Fibroblast of mammary gland (primary cell): ENCODE results near the gene CLEC10A.
"Not testable (repeated sequence)": the region's sequence is repeated elsewhere in the genome, so short reads cannot be mapped to it uniquely, and the experiment has no call there.

Experiments
- DNase-seq: peaks from one replicate; pipeline ENCODE4 v3.0.0-alpha.2; 2010; ENCODE audit warnings: low read depth
- H3K4me3 ChIP-seq: 2 replicates; pipeline ENCODE4 v1.5.1; 2011; ENCODE audit warnings: low read depth, mild to moderate bottlenecking, low read length, moderate library complexity; ENCODE audit not compliant: control insufficient read depth
- TF ChIP-seq, protein P1 (sequence below): conservative IDR thresholded peaks from 2 replicates; pipeline ENCODE4 v1.5.1; 2011; ENCODE audit warnings: low read depth, low read length, inconsistent platforms; ENCODE audit not compliant: control insufficient read depth, insufficient read depth

The CLEC10A gene

GRCh38 chr17:7064261-7064660 lies 15.8 kb downstream of the CLEC10A start:
- no peak overlapping the region for H3K4me3 ChIP-seq

DNA sequence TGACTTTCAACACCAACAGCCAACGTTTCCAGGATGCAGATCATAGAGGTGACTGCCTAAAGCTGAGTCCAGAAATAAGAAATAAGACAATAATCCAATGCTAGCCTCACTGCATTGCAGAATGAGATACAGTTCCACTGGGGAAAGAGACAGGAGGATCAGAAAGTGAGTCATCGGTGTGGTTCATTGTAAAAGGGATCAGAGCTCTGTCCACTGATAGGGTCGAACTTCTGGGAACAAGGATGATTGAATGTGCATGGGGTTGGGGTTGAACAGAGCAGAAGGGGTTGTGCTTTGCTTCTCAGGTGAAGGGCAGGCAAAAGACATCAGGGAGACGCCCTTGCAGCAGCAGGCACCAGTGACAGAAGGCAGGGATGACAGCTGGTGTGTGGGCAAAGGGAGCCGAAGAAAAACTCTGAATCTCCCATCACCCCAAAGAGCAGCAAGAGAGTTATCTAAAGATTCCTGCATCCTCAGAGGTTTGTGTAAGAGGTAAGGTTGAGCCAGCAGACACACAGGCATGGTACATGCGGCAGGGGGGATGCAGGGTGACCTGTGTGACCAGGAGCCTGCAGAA lies 16.4 kb downstream of the CLEC10A start:
- DNase-seq = peak; percentile 38
- no peak overlapping the region for H3K4me3 ChIP-seq
- TF ChIP-seq, protein P1, sequence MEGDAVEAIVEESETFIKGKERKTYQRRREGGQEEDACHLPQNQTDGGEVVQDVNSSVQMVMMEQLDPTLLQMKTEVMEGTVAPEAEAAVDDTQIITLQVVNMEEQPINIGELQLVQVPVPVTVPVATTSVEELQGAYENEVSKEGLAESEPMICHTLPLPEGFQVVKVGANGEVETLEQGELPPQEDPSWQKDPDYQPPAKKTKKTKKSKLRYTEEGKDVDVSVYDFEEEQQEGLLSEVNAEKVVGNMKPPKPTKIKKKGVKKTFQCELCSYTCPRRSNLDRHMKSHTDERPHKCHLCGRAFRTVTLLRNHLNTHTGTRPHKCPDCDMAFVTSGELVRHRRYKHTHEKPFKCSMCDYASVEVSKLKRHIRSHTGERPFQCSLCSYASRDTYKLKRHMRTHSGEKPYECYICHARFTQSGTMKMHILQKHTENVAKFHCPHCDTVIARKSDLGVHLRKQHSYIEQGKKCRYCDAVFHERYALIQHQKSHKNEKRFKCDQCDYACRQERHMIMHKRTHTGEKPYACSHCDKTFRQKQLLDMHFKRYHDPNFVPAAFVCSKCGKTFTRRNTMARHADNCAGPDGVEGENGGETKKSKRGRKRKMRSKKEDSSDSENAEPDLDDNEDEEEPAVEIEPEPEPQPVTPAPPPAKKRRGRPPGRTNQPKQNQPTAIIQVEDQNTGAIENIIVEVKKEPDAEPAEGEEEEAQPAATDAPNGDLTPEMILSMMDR = no peak

More at GRCh38 chr17:7064261-7064660, 15.8 kb downstream of the CLEC10A start:
- DNase-seq = peak; percentile 38
- TF ChIP-seq, protein P1 = no peak

DNA sequence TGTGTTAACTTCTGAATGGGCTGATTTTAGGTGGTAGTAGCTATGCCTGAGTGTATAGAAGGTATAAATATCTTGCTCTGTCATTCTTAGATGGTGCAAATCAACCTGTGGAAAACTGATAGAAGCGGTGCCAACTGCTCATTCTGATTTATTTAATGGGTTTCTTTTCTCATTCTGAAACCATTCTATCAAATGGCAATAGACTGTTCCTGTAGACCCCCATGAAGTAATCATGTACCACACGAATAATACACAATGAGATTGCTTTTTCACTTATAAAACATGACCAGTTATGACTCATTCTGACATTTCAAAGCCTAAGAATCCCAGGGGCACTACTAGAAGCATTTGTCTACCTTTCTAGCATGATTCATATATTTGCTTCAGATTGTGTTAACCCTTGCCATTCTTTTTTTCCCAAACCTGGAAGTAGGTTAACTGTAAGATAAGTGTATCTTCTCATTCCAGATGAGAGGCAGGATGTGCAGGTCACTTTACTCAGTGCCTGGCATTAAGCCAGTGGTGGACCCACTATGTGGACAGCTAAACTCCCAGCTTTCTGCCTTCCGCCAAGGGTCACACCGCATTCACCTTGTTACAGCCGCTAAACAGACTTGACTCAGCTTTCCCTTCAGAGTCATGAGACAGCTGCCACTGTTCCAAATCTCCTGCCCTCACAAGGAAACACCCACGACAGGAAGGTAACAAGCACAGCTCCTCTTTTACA lies 19.7 kb downstream of the CLEC10A start:
- TF ChIP-seq, protein P1 = no peak
- peak; percentile 87 for DNase-seq
- H3K4me3 ChIP-seq = no peak overlapping the region

- peak; percentile 44 for DNase-seq
- TF ChIP-seq, protein P1 = no peak
- no peak overlapping the region for H3K4me3 ChIP-seq
Measured at GRCh38 chr17:7058831-7059447, 21.1 kb downstream of the CLEC10A start.

DNA sequence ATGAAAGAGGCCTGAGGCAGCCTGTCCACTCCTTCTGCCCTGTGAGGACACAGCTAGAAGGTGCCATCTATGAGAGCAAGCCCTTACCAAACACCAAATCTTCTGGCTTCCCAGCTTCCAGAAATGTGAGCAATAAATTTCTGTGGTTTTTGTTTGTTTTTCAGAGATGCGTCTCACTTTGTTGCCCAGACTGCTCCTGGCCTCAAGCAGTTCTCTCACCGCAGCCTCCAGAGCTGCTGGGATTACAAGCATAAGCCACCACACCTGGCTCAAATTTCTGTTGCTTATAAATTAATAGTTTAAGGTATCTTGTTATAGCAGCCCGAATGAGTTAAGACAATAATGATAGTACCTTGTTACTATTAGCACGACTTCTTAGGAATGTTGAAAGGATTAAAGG lies 23.7 kb downstream of the CLEC10A start:
- TF ChIP-seq, protein P1 = no peak
- H3K4me3 ChIP-seq = no peak overlapping the region
- DNase-seq = no peak

DNA sequence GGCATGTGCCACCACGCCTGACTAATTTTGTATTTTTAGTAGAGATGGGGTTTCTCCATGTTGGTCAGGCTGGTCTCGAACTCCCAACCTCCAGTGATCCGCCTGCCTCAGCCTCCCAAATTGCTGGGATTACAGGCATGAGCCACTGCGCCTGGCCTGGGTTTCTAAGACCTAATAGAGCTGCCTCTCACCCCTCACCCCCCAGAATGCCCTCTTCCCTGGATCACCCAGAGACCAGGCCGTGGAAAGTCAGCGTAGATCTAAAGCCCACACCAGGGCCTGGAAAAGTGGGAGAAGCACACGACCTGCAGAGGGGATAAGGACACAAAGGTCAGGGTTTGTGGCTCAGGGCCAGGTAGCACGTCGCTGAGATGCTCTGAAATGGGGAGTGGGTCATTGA lies 29.5 kb downstream of the CLEC10A start:
- not testable (repeated sequence) for H3K4me3 ChIP-seq, DNase-seq

DNA sequence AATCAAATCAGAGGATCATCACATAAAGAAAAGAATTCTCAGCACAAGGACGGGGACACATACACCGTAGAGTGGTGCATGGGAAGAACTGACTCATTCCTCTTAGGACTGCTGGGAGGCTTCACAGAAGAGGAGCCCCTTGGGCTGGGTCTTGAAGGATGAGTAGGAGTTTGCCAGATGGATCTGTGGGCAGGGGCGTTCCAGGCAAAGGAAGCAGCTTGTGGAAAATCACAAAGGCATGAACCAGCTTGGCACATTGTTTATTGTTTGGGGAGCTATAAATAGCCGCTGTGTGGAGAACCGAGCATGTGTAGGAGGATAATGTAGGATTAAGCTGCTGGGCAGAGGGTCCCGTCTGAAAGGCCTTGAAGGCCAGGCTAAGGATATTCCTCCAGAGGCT lies 31.1 kb downstream of the CLEC10A start:
- no peak overlapping the region for H3K4me3 ChIP-seq
- no peak for DNase-seq
- TF ChIP-seq, protein P1 = no peak
